NOMO-1 (cell line): Measurements from ENCODE around the gene PLAC8.
"Not testable (repeated sequence)": the region's sequence is repeated elsewhere in the genome, so short reads cannot be mapped to it uniquely, and the experiment has no call there.

Source experiments
- DNase-seq, 2 experiments: peaks; one replicate each; lab custom pipeline; 2025; ENCODE audit not compliant: unreplicated experiment in 2 of 2; lab: John Stamatoyannopoulos, UW

The PLAC8 gene

DNA sequence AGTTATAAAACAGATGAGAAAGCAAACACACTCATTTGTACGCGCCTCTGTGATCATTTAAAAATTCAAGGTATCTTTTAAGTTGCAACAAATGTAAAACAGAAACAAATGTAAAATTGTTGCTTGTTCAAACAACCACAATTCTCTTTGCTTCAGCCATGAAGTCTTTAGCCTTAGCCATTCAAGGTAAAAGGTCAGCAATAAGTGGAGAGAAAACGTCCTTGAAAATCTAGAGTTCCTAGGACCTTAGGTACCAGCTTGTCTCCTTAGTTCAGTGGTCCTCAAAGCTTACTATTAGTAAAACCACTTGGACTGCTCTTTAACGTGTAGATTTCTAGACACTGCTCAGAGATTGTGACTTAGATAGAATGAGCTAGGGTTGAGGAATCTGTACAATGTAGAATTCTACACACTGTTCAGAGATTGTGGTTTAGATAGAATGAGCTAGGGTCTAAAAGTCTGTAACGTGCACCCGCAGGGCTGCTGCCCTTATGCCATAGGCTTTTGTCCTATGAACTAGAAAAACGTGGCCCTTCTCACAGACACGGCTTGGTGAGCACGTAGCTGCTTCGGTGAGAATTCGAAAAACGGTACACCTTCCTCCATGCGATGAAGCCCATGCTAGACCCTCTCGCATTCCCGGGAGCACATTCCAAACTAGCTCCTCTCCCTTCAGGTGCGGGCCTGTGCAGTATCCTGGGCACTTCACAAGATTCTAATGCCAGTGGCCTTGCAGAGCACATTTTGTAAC lies 1.7 kb downstream of the PLAC8 start:
- peak in 1 of 2 experiments; percentile 75 for DNase-seq

DNA sequence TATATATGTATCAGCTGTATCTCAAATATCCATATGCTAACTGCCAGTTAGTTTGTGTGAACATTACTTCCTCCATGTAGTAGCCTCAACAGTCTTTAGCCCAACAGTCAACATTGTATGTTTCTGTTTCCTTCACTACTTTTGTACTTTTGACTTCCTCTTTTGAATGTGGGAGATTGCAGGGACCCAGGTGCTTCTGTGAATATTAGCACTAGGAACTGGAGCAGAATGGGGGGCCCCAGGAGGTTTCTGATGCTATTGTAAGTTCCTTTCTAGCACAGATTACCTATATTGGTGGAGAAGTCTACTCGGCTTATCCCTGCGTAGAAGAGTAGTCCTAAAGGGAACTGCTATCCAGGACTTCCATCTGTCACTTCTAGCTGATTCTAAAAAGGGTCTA lies 2.3 kb downstream of the PLAC8 start:
- peak; percentile 75 to 95 for DNase-seq

DNA sequence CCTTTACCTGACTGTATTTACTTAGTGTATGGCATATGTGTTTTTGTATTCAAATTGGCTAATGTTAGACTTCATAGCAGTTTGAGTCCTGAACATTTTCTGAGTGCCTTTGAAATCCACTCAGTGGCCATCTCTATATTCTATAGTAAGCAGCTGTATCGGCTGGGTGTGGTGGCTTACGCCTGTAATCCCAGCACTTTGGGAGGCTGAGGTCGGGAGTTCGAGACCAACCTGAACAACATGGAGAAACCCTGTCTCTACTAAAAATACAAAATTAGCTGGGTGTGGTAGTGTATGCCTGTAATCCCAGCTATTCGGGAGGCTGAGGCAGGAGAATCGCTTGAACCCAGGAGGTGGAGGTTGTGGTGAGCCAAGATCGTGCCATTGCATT lies 2.8 kb downstream of the PLAC8 start:
- peak in 1 of 2 experiments; percentile 23 for DNase-seq

DNA sequence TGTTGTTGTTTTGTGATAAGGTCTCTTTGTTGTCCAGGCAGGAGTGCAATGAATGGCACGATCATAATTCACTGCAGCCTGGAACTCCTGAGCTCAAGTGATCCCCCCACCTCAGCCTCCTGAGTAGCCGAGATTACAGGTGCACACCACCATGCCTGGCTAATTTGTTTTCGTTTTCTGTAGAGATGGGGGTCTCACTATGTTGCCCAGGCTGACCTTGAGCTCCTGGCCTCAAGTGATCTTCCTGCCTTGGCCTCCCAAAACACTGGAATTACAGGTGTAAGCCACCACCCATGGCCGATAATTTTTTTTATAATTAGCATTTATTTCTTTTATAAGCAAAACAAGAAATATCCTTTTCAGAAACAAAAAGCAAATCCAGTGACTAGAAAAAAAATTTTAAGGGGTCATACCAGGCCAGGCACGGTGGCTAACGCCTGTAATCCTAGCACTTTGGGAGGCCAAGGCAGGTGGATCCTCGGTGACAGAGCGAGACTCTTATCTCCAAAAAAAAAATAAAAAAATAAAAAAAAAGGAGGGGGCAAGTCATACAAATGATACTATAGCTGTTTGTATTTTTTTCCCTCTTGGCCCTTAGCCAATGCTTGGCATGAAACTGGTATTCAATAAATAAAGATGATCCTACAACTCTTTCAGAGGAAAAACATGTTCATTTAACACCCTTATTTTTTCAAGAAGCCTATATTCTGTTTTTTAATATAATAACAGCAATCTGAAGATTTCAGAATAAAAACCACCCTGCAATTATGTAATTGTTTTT lies 3.4 kb downstream of the PLAC8 start:
- DNase-seq = no peak

DNA sequence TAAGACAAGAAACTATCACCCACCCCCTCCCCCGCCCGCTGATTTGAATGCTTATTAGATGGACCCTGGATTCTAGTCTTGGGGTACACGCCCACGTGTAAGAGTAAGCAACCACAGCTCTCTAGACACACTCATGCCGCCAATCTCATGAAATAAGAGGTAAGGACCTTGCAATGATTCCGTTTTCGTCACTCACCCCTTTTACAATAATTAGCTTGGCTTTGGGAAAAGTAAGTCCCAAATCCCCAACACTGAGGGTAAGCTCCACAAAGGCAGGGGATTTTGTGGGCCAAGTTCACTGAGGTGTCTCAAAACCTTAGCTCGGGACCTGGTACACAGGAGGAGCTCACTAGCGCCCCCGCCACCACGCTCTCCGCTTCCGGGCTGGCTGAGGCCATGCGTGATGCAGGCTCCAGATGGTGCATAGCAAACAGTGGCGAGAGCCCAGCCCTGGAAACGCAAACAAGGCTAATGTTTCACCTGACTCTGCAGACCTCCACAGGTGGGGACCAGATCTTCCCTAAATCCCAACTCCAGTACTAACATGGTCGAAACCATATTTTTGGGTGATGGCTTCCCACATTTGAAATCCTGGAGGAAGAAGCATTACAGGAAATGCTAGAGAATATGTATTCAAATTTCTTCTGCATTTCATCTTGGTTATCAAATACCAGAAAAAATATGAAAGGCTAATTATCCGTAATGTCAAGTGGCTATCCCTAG lies 4.1 kb downstream of the PLAC8 start:
- DNase-seq = peak; percentile 84 to 89

DNA sequence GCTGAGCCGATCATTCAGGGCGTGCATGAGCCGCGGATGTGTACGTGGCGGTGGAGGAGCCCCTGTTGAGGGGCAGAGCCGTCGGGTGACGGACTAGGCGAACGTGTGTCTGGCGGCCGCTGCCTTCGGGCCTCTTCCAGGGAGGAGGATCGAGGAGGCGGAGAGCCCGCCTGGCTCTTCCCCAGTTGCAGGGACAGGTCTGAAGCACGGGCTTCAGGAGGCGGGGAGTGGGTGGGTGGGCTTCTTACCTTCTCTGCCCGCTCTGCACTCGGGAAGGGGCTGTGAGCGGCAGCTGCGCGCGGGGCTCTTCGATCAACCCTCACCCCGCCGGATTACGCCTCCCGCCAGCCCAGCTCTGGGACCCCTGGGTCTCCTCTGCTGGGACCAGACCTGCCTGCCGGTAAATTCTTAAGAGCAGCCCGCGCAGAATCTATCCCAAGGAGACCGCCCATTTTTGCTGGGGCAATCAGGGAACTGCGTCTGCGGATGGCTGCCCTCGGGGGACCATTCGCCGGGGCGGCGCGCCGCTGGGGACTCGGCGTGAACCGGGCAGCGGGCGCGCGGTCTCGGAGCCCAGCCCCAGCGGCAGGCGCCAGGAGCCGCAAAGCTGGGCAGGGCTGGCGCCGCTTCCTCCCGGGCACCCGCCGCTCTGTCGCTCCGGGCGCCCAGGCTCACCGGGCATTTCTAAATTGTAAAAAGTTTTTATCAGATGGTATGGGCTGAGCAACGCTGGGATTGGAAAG lies 4.9 kb downstream of the PLAC8 start:
- DNase-seq = no peak

DNA sequence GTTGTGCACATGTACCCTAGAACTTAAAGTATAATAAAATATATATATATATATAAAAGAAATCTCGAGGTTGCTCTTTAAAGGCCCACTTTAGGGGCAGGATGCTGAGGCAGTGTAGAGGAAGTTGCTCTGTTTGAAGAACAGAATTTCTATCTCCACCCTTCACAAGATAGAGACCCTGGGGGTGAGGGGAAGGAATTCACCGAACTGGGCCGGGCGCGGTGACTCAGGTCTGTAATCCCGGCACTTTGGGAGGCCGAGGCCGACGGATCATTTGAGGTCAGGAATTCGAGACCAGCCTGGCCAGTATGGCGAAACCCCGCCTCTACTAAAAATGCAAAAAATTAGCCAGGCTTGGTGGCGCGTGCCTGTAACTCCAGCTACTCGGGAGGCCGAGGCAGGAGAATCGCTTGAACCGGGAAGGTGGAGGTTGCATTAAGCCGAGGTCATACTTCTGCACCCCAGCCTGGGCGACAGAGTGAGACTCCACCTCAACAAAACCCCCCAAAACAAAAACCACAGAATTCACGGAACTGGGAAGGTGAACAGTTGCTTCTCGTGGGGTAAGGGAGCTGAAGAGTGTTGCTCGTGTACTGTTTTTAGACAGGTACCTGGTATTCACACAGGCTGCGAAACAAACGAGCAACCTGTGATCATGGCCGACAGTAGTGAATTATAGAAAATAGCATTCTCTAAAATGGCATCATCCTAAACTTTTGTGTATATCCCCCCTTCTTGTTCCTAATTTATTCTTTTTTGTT lies 6.2 kb downstream of the PLAC8 start:
- peak in 1 of 2 experiments; percentile 29 for DNase-seq

DNA sequence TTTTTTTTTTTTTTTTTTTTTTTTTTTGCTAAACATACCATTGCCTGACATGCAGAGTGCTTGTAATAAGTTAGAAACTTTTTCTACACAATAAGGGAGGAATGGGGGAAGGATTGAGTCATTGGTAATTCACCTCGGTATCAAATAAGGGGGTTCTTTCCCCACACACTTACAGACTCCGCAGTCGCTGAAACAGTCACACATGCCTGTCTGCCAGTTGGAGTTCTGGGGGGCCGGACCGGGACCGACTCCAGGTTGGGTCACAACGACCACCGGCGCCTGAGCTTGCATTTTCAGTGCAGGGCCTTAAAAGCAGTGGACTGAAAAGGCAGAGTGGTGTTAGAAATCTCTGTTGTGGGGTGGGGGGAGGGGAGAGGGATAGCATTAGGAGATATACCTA lies 6.9 kb downstream of the PLAC8 start:
- DNase-seq = no peak

DNA sequence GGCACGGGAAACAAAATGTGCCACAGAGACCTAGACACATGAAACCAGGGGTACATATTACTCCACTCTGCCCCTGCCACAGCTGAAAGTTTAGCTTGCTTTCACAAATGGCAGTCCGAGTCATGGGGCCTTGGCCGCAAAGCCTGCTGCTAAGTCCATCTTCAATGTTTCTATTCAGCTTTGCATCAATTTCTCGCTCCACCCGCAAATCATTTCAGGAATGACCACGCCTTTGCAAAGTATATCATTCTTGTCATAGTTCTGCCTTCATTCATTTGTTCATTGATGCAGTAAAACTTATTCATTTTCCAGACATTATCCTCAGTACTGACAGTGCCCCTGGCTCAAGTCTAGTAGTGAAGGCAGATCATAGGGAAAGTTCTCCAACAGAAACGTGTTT lies 9.5 kb downstream of the PLAC8 start:
- DNase-seq = no peak

DNA sequence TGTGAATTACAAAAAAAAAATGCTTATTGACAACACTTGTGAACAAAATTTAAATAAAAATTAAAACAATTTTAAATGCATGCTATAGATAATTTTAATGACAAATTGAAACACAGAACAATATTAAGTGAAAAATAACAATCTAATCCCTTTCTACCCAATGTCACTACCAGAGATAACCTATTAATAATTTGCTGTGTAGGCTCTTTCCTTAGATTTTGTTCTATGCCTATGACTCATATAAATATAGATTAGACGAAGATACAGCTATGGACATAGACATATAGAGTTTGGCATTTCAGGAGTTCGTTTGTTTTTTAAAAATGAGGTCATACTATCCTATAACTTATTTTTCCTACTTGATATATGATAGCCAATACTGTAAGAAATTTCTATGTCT lies 18.1 kb downstream of the PLAC8 start:
- DNase-seq = no peak

DNA sequence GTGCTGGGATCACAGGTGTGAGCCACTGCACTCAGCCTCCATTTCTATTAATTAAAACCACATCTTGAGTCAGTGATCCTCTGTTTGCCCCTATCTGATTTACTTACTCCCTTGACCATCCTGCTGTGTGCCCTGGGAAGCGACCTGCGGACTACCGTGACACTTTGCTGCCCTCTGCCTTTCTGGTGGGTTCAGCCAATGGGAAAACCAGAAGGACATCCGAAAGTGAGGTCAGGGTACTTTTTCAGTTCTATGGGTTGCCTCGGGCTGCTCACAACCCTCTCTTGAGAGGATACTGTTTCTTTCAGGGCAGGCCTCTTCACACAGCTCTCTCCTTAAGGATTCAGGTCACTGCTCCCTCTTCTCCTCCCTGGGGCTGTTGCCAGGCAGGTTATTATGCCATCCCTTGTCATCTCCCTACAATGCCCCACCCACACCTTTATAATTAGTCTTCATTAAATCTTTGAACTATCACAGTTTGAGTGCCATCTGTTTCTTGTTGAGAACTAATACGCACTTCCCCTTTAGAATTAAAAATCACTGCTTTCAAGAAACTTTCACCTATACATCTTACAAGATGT lies 21.4 kb downstream of the PLAC8 start:
- DNase-seq = no peak

DNA sequence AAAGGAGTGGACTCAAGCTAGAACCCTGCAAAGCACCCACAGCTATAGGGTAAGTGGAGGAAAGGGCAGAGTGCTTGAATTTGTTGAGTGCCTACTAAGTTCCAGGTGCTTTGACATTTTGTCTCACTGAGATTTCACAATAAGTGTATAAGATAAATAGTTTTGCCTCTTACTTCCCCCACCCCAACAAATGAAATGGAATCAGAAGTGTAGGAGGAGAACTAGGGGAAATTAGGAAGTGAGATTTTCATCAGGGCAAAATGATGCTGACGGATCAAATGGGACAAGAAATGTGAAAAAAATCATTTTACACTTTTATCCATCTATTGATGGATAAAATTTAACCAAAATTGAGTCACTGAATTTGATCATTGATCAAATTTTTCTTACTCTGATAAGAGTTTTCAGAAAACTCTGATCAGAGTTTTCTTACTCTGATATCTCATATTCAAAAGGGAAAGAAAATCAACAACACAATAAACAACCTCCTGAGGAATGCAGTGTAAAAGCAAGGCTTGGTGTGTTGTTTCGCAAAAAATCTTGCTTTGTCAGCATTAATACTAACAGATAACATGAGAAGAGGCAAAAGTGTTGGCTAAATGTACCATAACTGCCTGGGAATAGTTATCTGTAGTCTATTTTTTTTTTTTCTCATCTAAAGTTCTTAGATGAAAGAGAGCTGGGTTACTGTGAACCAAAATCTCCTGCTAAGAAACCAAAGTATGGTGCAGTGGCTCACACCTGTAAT lies 24.9 kb downstream of the PLAC8 start:
- no peak for DNase-seq

DNA sequence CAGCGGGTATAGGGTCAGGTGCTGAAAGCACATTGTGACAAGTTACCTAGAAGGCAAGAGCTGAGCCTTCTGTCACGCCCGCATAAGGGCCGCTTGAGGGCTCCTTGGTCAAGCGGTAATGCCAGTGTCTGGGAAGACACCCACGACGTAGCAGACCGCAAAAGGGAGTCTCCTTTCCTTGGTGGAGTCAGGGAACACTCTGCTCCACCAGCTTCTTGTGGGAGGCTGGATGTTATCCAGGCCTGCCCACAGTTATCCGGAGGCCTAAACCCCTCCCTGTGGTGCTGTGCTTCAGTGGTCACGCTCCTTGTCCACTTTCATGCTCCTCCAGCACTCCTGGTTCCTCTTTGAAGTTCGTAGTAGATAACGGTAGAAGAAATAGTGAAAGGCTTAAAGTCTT lies 29.6 kb downstream of the PLAC8 start:
- DNase-seq = not testable (repeated sequence)

DNA sequence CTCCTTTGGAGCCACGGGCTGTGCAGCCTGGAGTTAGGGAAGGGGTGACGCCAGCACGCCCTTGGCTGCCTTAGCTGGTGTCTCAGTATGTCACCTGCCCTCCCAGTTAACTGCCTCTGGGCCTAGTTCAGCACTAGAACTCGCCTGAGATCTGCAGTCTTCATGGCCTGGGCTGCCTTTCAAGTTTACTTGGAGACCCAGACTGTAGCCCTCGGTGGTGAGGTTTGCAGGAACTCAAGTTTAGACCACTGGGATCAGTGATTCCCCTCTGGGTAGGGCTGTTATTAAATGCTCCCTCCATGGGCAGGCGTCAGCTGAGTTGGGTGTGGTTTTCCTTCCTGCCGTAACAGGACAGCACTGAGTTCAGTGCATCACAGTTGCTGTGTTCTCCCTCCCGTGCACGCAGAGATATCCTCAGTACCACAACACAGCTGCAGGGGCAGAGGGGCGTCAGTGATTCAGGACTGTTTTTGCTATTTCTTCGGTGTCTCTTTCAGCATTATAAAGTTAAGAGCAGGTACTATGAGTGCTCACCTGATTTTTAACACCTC lies 30.5 kb downstream of the PLAC8 start:
- DNase-seq = peak; percentile 56 to 72

DNA sequence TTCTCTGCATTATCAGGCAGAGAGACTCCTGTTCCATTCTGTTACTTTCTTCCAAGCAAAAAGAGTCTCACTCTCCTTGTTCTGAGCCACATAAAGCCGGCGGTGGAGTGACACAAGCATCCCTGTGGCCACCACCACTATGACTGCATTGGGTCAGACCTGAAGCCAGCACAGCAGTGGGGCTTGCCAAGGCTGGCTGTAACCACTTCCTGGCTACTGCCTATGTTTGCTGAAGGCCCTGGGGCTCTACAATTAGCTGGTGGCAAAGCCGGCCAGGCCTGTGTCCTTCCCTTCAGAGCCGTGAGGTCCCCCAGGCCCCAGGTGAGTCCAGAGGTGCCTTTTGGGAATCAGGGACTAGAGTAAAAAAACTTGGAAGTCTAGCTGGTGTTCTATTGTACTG lies 31.8 kb downstream of the PLAC8 start:
- peak in 1 of 2 experiments; percentile 48 for DNase-seq

DNA sequence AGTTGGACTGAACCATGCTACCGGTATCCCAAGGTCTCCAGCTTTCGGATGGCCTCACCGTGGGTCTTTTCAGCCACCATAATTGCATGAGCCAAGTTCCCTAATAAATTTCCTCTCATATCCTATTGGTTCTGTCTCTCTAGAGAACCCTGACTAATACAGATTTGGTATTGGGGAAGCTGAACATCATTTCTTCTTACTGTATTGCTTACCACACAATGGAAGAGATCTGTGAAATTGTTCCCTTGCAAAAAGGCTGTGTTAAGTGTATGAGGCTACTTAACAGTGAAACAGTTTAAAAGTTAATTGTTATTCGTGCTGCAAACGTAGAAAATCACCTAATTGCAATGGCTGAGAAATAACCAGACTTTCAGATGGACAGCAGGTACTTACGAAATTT lies 34.0 kb downstream of the PLAC8 start:
- DNase-seq = peak in 1 of 2 experiments; percentile 34

DNA sequence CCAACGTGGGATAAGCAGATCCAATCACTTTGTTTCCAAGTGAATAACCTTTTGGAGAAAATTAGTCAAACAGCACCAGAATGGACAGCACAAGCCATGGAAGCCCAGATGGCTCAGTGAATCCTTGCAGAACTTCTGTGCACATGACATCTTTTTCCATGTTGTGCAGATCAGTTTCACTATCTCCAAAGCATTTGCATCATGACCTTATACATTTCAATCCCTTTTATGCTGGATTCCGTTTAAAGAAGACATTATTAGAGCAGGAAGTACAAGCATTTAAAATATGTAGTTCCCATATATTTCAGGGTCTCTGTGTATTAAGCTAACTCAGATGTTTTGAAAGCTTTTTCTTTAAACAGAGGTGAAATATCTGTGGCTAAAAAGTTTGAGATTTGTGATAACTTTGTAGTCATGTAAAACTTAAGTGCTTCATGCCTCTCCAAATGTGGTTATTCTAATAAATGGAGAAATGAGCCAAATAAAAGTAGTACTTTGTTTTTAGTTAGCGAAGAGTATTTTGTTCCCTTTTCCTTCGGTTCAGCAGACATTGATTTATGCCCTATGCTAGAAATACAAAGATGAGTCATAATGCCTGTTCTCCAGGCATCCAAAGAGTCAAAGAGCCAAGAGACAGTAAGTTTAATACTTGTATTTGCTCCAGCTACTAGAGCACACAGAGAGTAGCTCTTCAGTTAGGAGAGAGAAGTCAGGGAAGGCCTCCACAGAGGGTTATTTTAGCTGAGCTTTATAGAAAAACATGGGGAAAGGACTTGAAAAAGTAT lies 39.0 kb downstream of the PLAC8 start:
- peak; percentile 65 to 97 for DNase-seq

DNA sequence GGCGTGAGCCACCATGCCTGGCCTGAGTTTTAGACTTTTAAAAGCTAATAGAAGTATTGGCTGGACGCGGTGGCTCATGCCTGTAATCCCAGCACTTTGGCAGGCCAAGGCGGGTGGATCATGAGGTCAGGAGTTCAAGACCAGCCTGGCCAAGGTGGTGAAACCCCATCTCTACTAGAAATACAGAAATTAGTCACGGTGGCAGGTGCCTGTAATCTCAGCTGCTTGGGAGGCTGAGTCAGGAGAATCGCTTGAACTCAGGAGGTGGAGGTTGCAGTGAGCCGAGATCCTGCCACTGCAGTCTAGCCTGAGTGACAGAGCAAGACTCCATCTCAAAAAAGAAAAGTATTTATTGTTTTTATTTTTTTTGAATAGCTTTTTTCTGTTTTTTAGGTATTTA lies 39.7 kb downstream of the PLAC8 start:
- DNase-seq = not testable (repeated sequence)
